Measurements from ENCODE around the gene FHOD3. TPM values are rescaled to one million over a fixed set of nuclear protein-coding genes. Genes with fewer than 3 reads are reported as not detected.

FHOD3 gene
- total and polyA plus RNA-seq, 2 experiments from 2014 or later, result 2.7 to 8.7 TPM

DNA sequence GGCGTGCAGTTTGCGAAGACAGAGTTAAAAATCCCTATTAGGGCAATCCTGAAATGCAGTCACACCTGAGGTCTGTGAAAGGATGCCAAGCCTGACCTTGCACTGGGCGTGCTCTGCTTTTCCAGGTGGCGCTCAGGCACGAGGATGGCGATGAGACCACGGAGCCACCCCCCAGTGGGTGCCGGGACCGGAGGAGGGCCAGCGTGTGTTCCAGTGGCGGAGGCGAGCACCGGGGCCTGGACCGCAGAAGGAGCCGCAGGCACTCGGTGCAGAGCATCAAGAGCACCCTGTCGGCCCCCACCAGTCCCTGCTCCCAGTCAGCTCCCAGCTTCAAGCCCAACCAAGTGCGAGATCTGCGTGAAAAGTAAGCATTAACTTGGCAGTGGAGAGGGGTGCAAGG lies 327.9 kb downstream of the FHOD3 start (continued):
- TF ChIP-seq STAT1 (IDR thresholded peaks at IDR 0.05; ENCODE audit: unreplicated experiment), result no peak
- TF ChIP-seq CREB1 (CRISPR knock-in tag; IDR thresholded peaks at IDR 0.05; ENCODE audit: low read depth), result no peak
- TF ChIP-seq ZNF331 (CRISPR knock-in tag; IDR thresholded peaks at IDR 0.05; ENCODE audit: low read depth), result no peak
- TF ChIP-seq CTCF (conservative IDR thresholded peaks at IDR 0.05; ENCODE audit: low read depth in 2 of 2), result no peak
- TF ChIP-seq JUNB (IDR thresholded peaks at IDR 0.05; ENCODE audit: unreplicated experiment), result no peak
- TF ChIP-seq EZH2 (IDR thresholded peaks at IDR 0.05; ENCODE audit: low read depth, unreplicated experiment), result no peak
- TF ChIP-seq POLR2AphosphoS5 (IDR thresholded peaks at IDR 0.05; ENCODE audit: low read depth), result no peak

- H3K27me3 Mint-ChIP-seq (ENCODE audit: insufficient read depth, low read depth, poor library complexity), result no peaks in the 10 kb centered on the region
- no peak for ATAC-seq
Measured at GRCh38 chr18:36627637-36628036, 330.1 kb downstream of the FHOD3 start.

More at GRCh38 chr18:36627637-36628036, 330.1 kb downstream of the FHOD3 start:
- H3K4me1 Mint-ChIP-seq, result no peaks in the 10 kb centered on the region; the same call in 2 of the 3 replicates
- no peak overlapping the region for H3K4me3 ChIP-seq
- TF ChIP-seq CTCF (conservative IDR thresholded peaks at IDR 0.05; ENCODE audit: low read depth in 2 of 2) (no peak), NANOG (IDR thresholded peaks at IDR 0.05; ENCODE audit: borderline replicate concordance) (no peak), POLR2AphosphoS5 (IDR thresholded peaks at IDR 0.05; ENCODE audit: low read depth) (no peak)
- no peaks in the 10 kb centered on the region for H3K9me3 Mint-ChIP-seq
- no peaks in the 10 kb centered on the region for H3F3A ChIP-seq (replicated peaks; ENCODE audit: low read depth)
- H3K4me3 Mint-ChIP-seq, result no peak overlapping the region
- H3K4me2 ChIP-seq, result no peak overlapping the region
- no peaks in the 10 kb centered on the region for H3K36me3 Mint-ChIP-seq (ENCODE audit: low read depth)
- H2AFZ ChIP-seq, result no peak overlapping the region
- DNase-seq (ENCODE audit: low spot score), result no peak
- H3K27ac ChIP-seq (ENCODE audit: low read depth), result no peak overlapping the region
- H3K36me3 ChIP-seq (ENCODE audit: insufficient read depth), result no peaks in the 10 kb centered on the region
- H3K79me2 ChIP-seq (replicated peaks; ENCODE audit: insufficient read depth), result no peaks in the 10 kb centered on the region
- no peaks in the 10 kb centered on the region for H4K20me1 ChIP-seq (replicated peaks; ENCODE audit: insufficient read depth)
- H3K4me1 ChIP-seq (ENCODE audit: insufficient read depth), result no peaks in the 10 kb centered on the region
- H3K27ac Mint-ChIP-seq, result no peak overlapping the region
- no peaks in the 10 kb centered on the region for H3K27me3 ChIP-seq (ENCODE audit: insufficient read depth)
- H3K9me2 ChIP-seq (ENCODE audit: insufficient read depth), result no peaks in the 10 kb centered on the region
